Panc1 (cell line): ENCODE data around the gene EYS. TPM values are rescaled to one million over a fixed set of nuclear protein-coding genes. Genes with fewer than 3 reads are reported as not detected.
"Not testable (repeated sequence)": the region's sequence is repeated elsewhere in the genome, so short reads cannot be mapped to it uniquely, and the experiment has no call there.

ENCODE experiments used
- ATAC-seq: fragments of 200-7000 bp; cut with Tn5 transposase; 2 replicates; pipeline ENCODE4 v1.9.1; 2020; ENCODE audit warnings: mild to moderate bottlenecking, moderate library complexity
- BruUV-seq: library from RNA; stranded (reverse); fragments of 400-500 nt; replicated peaks from 2 replicates; lab custom pipeline; 2021; lab: Mats Ljungman, UMichigan
- CTCF ChIA-PET: fragments of 300-600 bp; sonication (Branson Sonifier 250); formaldehyde crosslinking; loops from one replicate; lab custom pipeline; 2022; ENCODE audit warnings: antibody characterized with exemption; lab: Charles Lee
- POLR2A ChIA-PET: fragments of 300-600 bp; sonication (Branson Sonifier 250); formaldehyde crosslinking; loops from one replicate; lab custom pipeline; 2022; ENCODE audit warnings: antibody characterized with exemption; lab: Charles Lee
- DNase-seq: peaks from one replicate; pipeline ENCODE4 v3.0.0-alpha.2; 2010; ENCODE audit warnings: low read depth, low spot score
- H3K27ac ChIP-seq: 2 replicates; pipeline ENCODE4 v1.5.1; 2011; ENCODE audit warnings: mild to moderate bottlenecking, low read length, inconsistent platforms
- H3K27me3 ChIP-seq: fragments of 200-500 bp; sonication (Bioruptor generic); 2 replicates; pipeline ENCODE4 v1.6.0; 2014; ENCODE audit warnings: low read length, inconsistent platforms; ENCODE audit not compliant: control insufficient read depth, insufficient read depth
- H3K36me3 ChIP-seq: fragments of 200-500 bp; sonication (Bioruptor generic); 2 replicates; pipeline ENCODE4 v1.5.1; 2014; ENCODE audit warnings: inconsistent platforms, mild to moderate bottlenecking, low read length, moderate library complexity; ENCODE audit not compliant: control insufficient read depth, insufficient read depth
- H3K4me1 ChIP-seq: 2 replicates; pipeline ENCODE4 v1.5.1; 2011; ENCODE audit warnings: inconsistent platforms, mild to moderate bottlenecking, low read length, moderate library complexity; ENCODE audit not compliant: control insufficient read depth, insufficient read depth
- H3K4me3 ChIP-seq, 2 experiments: 2 replicates each; pipeline ENCODE4 v1.5.1; 2011 to 2012; ENCODE audit warnings: low read depth in 2 of 2, low read length in 2 of 2, mild to moderate bottlenecking in 2 of 2, inconsistent platforms in 1 of 2, moderate library complexity in 1 of 2
- H3K9me3 ChIP-seq: fragments of 200-500 bp; sonication (Bioruptor generic); 2 replicates; pipeline ENCODE4 v1.5.1; 2014; ENCODE audit warnings: low read depth, mild to moderate bottlenecking, inconsistent platforms, low read length, moderate library complexity; ENCODE audit not compliant: control insufficient read depth, insufficient read depth
- CTCF ChIP-seq: fragments of 450-650 bp; IDR thresholded peaks from 2 replicates; pipeline ENCODE4 v1.5.1; 2017; ENCODE audit warnings: mild to moderate bottlenecking
- POLR2AphosphoS5 ChIP-seq: IDR thresholded peaks from 2 replicates; pipeline ENCODE4 v1.6.1; 2012; ENCODE audit warnings: mild to moderate bottlenecking, low read depth, low read length, moderate library complexity
- REST ChIP-seq, 2 experiments: IDR thresholded peaks; 2 replicates each; pipeline ENCODE4 v1.6.1; 2011 to 2012; ENCODE audit warnings: low read depth in 2 of 2, control low read depth in 1 of 2, low read length in 1 of 2, mild to moderate bottlenecking in 1 of 2, moderate library complexity in 1 of 2; ENCODE audit not compliant: insufficient read depth in 1 of 2
- SIN3A ChIP-seq: IDR thresholded peaks from 2 replicates; pipeline ENCODE4 v1.6.1; 2012; ENCODE audit warnings: low read depth, mild to moderate bottlenecking, low read length, moderate library complexity, borderline replicate concordance; ENCODE audit not compliant: insufficient read depth
- TCF7L2 ChIP-seq: IDR thresholded peaks from 2 replicates; pipeline ENCODE4 v1.6.1; 2011; ENCODE audit warnings: mild to moderate bottlenecking, low read depth, low read length, inconsistent platforms
- in situ Hi-C: cut with HindIII; loops from 2 replicates; pipeline ENCODE4 v1.10.0; 2016; ENCODE audit warnings: low sequenced_read_pairs, low pct_unique_long_range_greater_than_20kb
- intact Hi-C: fragments of 100-400 bp; cut with micrococcal nuclease; formaldehyde crosslinking; loops from one replicate; pipeline ENCODE4 v1.10.0; 2022; ENCODE audit not compliant: unreplicated experiment
- total RNA-seq: library from RNA; stranded (reverse); gene quantifications from one replicate; pipeline ENCODE4 v1.2.1, GENCODE V29; 2021; ENCODE audit not compliant: unreplicated experiment

The EYS gene
- total RNA-seq, 1 experiment from 2014 or later, result not detected

- Histone ChIP-seq H3K4me3 (no peak overlapping the region), H3K9me3 (no peaks in the 10 kb centered on the region), H3K4me1 (no peaks in the 10 kb centered on the region), H3K36me3 (no peaks in the 10 kb centered on the region), H3K27me3 (no peaks in the 10 kb centered on the region), H3K27ac (no peak overlapping the region)
- no peak for ATAC-seq
- in situ Hi-C loops, result no loop called here
- intact Hi-C loops, result no loop called here
- no peak for DNase-seq
- ChIA-PET POLR2A (no interaction called here), CTCF (no interaction called here)
- BruUV-seq, result no TSS peak
- TF ChIP-seq CTCF, result no peak
- no peak for TF ChIP-seq REST (IDR thresholded peaks at IDR 0.05; ENCODE audit: insufficient read depth in 1 of 2, low read depth in 2 of 2, low read length in 1 of 2)
- no peak for TF ChIP-seq SIN3A
- TF ChIP-seq TCF7L2, result no peak
- no peak for TF ChIP-seq POLR2AphosphoS5
Observed at GRCh38 chr6:65006788-65007187, 700.2 kb downstream of the EYS start.

- in situ Hi-C loops (no loop called here), intact Hi-C loops (no loop called here)
- Histone ChIP-seq H3K4me3 (no peak overlapping the region), H3K27me3 (no peaks in the 10 kb centered on the region), H3K4me1 (no peaks in the 10 kb centered on the region), H3K9me3 (no peaks in the 10 kb centered on the region), H3K36me3 (no peaks in the 10 kb centered on the region), H3K27ac (no peak overlapping the region)
- CTCF ChIA-PET, result no interaction called here
- TF ChIP-seq SIN3A (no peak), TCF7L2 (no peak), POLR2AphosphoS5 (no peak), REST (IDR thresholded peaks at IDR 0.05; ENCODE audit: insufficient read depth in 1 of 2, low read depth in 2 of 2, low read length in 1 of 2) (no peak), CTCF (no peak)
- DNase-seq (no peak), ATAC-seq (no peak)
- BruUV-seq, result no TSS peak
- POLR2A ChIA-PET, result no interaction called here
Observed at GRCh38 chr6:65004283-65004682, 702.7 kb downstream of the EYS start.

GRCh38 chr6:65002882-65003281, 704.1 kb downstream of the EYS start:
- BruUV-seq, intact Hi-C loops, CTCF ChIA-PET, POLR2A ChIA-PET, H3K36me3 ChIP-seq, H3K4me1 ChIP-seq, H3K9me3 ChIP-seq, DNase-seq, ATAC-seq, H3K4me3 ChIP-seq, in situ Hi-C loops, H3K27ac ChIP-seq, H3K27me3 ChIP-seq: not testable (repeated sequence)
